HG02798 (cell line): ENCODE measurements around the gene ERGIC3.

Source experiments
- ATAC-seq: cut with Tn5 transposase; IDR thresholded peaks from one replicate; pipeline ENCODE4 v1.9.1; 2021; ENCODE audit warnings: mild to moderate bottlenecking; ENCODE audit not compliant: unreplicated experiment, poor library complexity

The ERGIC3 gene

GRCh38 chr20:35588397-35588796 lies 46.5 kb downstream of the ERGIC3 start:
- no peak for ATAC-seq

GRCh38 chr20:35592339-35592974 lies 50.6 kb downstream of the ERGIC3 start:
- ATAC-seq = no peak

GRCh38 chr20:35595456-35595855 lies 53.6 kb downstream of the ERGIC3 start:
- ATAC-seq = no peak

DNA sequence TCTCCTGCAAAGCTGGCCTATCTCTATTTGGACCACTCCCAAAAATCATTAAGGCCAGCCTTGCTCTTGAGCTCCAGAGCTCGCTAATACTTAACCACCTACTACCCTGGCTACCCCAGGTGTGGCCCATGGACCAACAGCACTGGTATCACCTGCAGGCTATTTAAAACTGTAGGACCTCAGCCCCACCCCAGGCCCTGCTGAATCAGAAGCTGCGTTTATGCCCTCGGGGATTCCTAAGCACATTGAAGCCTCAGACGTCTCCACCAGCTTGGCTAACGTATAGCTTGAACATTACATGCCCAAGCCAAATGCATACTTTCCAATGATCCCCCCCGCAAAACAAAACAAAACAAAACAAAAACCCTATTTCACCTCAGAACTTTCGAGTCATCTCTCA lies 54.0 kb downstream of the ERGIC3 start:
- no peak for ATAC-seq

DNA sequence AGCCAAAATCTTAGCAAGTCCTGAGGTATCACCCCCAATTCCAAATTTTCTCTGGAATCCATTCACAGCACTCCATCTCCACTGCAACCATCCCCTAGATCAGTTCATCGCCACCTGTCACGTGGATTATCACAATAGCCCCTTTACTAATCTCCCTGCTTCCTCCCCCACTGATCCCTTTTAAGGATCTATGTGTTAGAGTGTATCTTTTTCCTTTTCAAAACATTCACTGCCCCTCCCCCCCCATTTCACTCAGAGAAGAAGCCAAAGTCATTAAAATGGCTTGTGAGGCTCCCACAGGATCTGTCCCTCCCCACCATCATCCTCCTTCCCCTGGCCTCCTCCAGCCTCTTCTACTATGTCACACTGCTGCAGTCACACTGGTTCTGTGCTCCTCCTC lies 55.3 kb downstream of the ERGIC3 start:
- ATAC-seq = no peak

GRCh38 chr20:35598476-35598875 lies 56.6 kb downstream of the ERGIC3 start:
- ATAC-seq = no peak

- ATAC-seq = no peak
These were observed 57.3 kb downstream of the ERGIC3 start for GRCh38 chr20:35598899-35599775.

GRCh38 chr20:35599776-35600120 lies 57.9 kb downstream of the ERGIC3 start:
- ATAC-seq = no peak

GRCh38 chr20:35600176-35600992 lies 58.5 kb downstream of the ERGIC3 start:
- ATAC-seq = no peak

DNA sequence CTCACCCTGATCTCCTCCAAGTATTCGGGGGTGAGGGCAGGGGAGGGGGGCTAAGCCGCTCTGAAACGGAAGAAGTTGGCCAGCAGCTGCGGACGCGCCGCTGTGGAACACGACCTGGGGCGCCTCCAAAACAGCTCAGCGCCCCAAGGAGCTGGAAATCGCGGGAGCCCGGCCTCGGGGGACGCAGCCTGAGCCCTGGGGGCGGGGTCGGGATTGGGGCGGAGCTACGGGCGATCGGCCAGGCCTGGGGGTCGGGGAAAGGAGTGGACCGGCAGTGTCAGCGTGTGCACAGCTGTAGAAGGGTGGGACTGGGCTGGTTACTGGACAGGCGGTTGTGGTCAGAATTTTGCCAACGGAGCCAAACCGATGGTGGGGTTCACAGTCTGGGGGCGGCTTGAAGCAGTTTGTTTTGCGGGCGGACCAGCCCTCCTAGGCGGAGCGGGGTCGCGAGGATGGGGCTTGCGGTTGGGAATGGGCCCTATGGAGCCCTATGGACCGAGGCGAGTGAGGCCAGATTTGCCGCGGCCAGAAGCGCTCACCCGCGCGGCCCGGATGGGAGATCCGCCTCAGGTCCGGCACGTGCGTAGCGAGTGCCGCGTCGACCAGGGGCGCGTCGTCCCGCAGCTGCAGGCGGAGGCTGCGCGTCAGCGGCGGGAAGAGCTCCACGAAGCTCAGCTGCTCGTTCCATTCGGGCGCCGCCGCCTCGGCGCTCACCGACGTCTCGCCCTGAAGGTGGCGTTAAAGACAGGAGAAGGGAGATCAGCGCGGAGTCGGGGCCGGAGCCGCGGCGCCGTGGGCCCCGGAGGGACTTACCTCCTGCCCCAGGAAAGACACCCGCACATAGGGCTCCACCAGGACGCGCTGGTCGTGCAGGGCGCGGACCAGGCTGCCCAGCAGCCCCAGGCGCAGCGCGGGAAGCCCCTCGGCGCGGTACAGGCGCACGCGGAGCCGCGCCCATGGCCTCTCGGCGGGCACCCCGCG lies 59.4 kb downstream of the ERGIC3 start:
- ATAC-seq = peak; percentile 68

- ATAC-seq = no peak
These were observed 60.1 kb downstream of the ERGIC3 start for GRCh38 chr20:35601990-35602389.

GRCh38 chr20:35602851-35603495 lies 61.1 kb downstream of the ERGIC3 start:
- no peak for ATAC-seq

DNA sequence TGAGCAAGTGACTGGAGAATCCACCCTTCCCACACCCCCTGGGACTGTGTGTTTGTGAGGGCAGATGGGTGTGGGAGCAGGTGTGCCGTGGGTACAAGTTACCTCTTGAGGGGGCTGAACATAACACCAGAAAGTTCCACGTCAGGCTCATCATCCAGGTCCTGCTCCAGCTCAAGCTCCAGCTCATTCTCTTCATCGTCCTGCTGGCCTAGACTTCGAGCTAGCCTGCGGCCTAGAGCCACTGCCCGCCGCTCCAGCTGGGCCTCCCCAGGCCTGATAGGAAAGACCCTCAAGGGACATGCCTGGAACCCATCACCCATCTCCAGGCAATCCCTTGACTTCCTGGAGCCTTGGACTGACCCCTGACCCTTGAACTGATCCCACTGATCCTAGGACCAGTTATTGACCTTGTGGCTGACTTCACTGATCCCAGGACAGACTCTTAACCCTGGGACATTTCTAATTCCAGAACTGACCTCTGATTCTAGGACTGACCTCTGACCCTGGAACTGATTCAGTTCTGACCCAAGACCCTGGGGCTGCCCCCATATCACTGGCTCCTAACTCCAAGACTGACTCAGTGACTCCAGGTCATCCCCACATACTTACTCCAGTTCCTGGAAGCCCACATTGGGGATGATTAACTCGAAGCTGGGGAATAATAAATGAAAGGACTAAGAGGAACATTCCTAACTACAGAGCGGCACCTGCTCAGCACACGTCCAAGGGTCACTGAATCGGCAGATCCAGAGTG lies 62.0 kb downstream of the ERGIC3 start:
- no peak for ATAC-seq

- ATAC-seq = no peak
These were observed 62.5 kb downstream of the ERGIC3 start for GRCh38 chr20:35604449-35604747.

GRCh38 chr20:35606127-35606526 lies 64.2 kb downstream of the ERGIC3 start:
- ATAC-seq = no peak
